Stomach (tissue), 4 donors: ENCODE results near the gene EXOSC7.

Experiments
- CTCF ChIP-seq, 7 experiments: fragments of 450-650 bp in 4 of 7; fragments of 200-600 bp in 3 of 7; sonication (generic) in 3 of 7; IDR thresholded peaks; one replicate each; pipeline ENCODE4 v1.5.1; 2016 to 2019; ENCODE audit warnings: antibody characterized with exemption in 7 of 7, control low read depth in 2 of 7, mild to moderate bottlenecking in 1 of 7
- EP300 ChIP-seq: sonication (generic); formaldehyde crosslinking; IDR thresholded peaks from one replicate; pipeline ENCODE4 v1.6.1; 2017; ENCODE audit warnings: antibody characterized with exemption

GRCh38 chr3:44960387-44961026 lies 15.5 kb upstream of the EXOSC7 start:
- TF ChIP-seq CTCF (IDR thresholded peaks at IDR 0.05): no peak
- TF ChIP-seq EP300: no peak
